ENCODE results near the gene ITSN1. TPM values are rescaled to one million over a fixed set of nuclear protein-coding genes. Genes with fewer than 3 reads are reported as not detected.
"Not testable (repeated sequence)": the region's sequence is repeated elsewhere in the genome, so short reads cannot be mapped to it uniquely, and the experiment has no call there.

The ITSN1 gene
- total RNA-seq, 2 donors from 2014 or later, result 3.8 to 4.3 TPM

GRCh38 chr21:33703750-33704606 lies 61.7 kb downstream of the ITSN1 start:
- no peak overlapping the region for H3K4me3 Mint-ChIP-seq
- no peaks in the 10 kb centered on the region for H3K9me3 Mint-ChIP-seq

GRCh38 chr21:33707846-33708245 lies 65.5 kb downstream of the ITSN1 start:
- Mint-ChIP-seq H3K36me3 (ENCODE audit: low read depth) (no peaks in the 10 kb centered on the region), H3K4me1 (no peaks in the 10 kb centered on the region), H3K4me3 (no peak overlapping the region), H3K27ac (no peak overlapping the region), H3K9me3 (peaks cover 5% of the 10 kb centered on the region), H3K27me3 (peaks cover 3% of the 10 kb centered on the region)
- no peak for ATAC-seq (replicated peaks)

More at GRCh38 chr21:33703750-33704606, 61.7 kb downstream of the ITSN1 start:
- H3K4me1 Mint-ChIP-seq, result no peaks in the 10 kb centered on the region
- no peak for ATAC-seq (replicated peaks)
- no peaks in the 10 kb centered on the region for H3K27me3 Mint-ChIP-seq
- H3K36me3 Mint-ChIP-seq (ENCODE audit: low read depth), result no peaks in the 10 kb centered on the region
- no peak overlapping the region for H3K27ac Mint-ChIP-seq

- peaks cover 3% of the 10 kb centered on the region for H3K27me3 Mint-ChIP-seq
- ATAC-seq (replicated peaks), result no peak
- peaks cover 5% of the 10 kb centered on the region for H3K9me3 Mint-ChIP-seq
- H3K4me1 Mint-ChIP-seq, result no peaks in the 10 kb centered on the region
- no peaks in the 10 kb centered on the region for H3K36me3 Mint-ChIP-seq (ENCODE audit: low read depth)
- H3K27ac Mint-ChIP-seq, result no peak overlapping the region
- H3K4me3 Mint-ChIP-seq, result no peak overlapping the region
Measured at GRCh38 chr21:33708874-33709273, 66.6 kb downstream of the ITSN1 start.

- Mint-ChIP-seq H3K27me3 (peaks cover 7% of the 10 kb centered on the region), H3K36me3 (ENCODE audit: low read depth) (no peaks in the 10 kb centered on the region), H3K4me1 (no peaks in the 10 kb centered on the region), H3K27ac (no peak overlapping the region), H3K9me3 (peaks cover 5% of the 10 kb centered on the region), H3K4me3 (no peak overlapping the region)
- ATAC-seq (replicated peaks), result no peak
Measured at GRCh38 chr21:33712022-33712803, 69.9 kb downstream of the ITSN1 start.

- Mint-ChIP-seq H3K4me1 (no peaks in the 10 kb centered on the region), H3K27ac (no peak overlapping the region), H3K9me3 (no peaks in the 10 kb centered on the region), H3K36me3 (ENCODE audit: low read depth) (no peaks in the 10 kb centered on the region), H3K27me3 (no peaks in the 10 kb centered on the region), H3K4me3 (no peak overlapping the region)
- no peak for ATAC-seq (replicated peaks)
Measured at GRCh38 chr21:33721081-33721480, 78.8 kb downstream of the ITSN1 start.

GRCh38 chr21:33729139-33729538 lies 86.8 kb downstream of the ITSN1 start:
- H3K4me1 Mint-ChIP-seq, H3K27ac Mint-ChIP-seq: not testable (repeated sequence)

GRCh38 chr21:33729641-33730040 lies 87.3 kb downstream of the ITSN1 start:
- ATAC-seq (replicated peaks), result no peak
- Mint-ChIP-seq H3K36me3 (ENCODE audit: low read depth) (no peaks in the 10 kb centered on the region), H3K9me3 (no peaks in the 10 kb centered on the region), H3K4me1 (no peaks in the 10 kb centered on the region), H3K27ac (no peak overlapping the region), H3K4me3 (no peak overlapping the region), H3K27me3 (no peaks in the 10 kb centered on the region)

More at GRCh38 chr21:33729139-33729538, 86.8 kb downstream of the ITSN1 start:
- not testable (repeated sequence) for H3K9me3 Mint-ChIP-seq; H3K27me3 Mint-ChIP-seq; H3K4me3 Mint-ChIP-seq; H3K36me3 Mint-ChIP-seq (ENCODE audit: low read depth); ATAC-seq (replicated peaks)

- Mint-ChIP-seq H3K27ac (no peak overlapping the region), H3K36me3 (ENCODE audit: low read depth) (no peaks in the 10 kb centered on the region), H3K4me1 (no peaks in the 10 kb centered on the region), H3K4me3 (no peak overlapping the region), H3K9me3 (no peaks in the 10 kb centered on the region), H3K27me3 (no peaks in the 10 kb centered on the region)
- no peak for ATAC-seq (replicated peaks)
Measured at GRCh38 chr21:33731447-33731846, 89.1 kb downstream of the ITSN1 start.

- H3K27ac Mint-ChIP-seq, result no peak overlapping the region
- H3K27me3 Mint-ChIP-seq, result no peaks in the 10 kb centered on the region
- no peaks in the 10 kb centered on the region for H3K36me3 Mint-ChIP-seq (ENCODE audit: low read depth)
- no peak overlapping the region for H3K4me3 Mint-ChIP-seq
- no peaks in the 10 kb centered on the region for H3K4me1 Mint-ChIP-seq
- no peaks in the 10 kb centered on the region for H3K9me3 Mint-ChIP-seq
- no peak for ATAC-seq (replicated peaks)
Measured at GRCh38 chr21:33732038-33732437, 89.7 kb downstream of the ITSN1 start.

- Mint-ChIP-seq H3K27me3 (no peaks in the 10 kb centered on the region), H3K9me3 (no peaks in the 10 kb centered on the region), H3K27ac (no peak overlapping the region), H3K4me1 (no peaks in the 10 kb centered on the region), H3K4me3 (no peak overlapping the region), H3K36me3 (ENCODE audit: low read depth) (no peaks in the 10 kb centered on the region)
- ATAC-seq (replicated peaks), result no peak
Measured at GRCh38 chr21:33733601-33734000, 91.3 kb downstream of the ITSN1 start.

GRCh38 chr21:33734291-33734690 lies 92.0 kb downstream of the ITSN1 start:
- H3K4me3 Mint-ChIP-seq, result no peak overlapping the region
- no peaks in the 10 kb centered on the region for H3K36me3 Mint-ChIP-seq (ENCODE audit: low read depth)
- no peaks in the 10 kb centered on the region for H3K27me3 Mint-ChIP-seq
- H3K4me1 Mint-ChIP-seq, result no peaks in the 10 kb centered on the region
- H3K27ac Mint-ChIP-seq, result no peak overlapping the region
- ATAC-seq (replicated peaks), result no peak
- H3K9me3 Mint-ChIP-seq, result no peaks in the 10 kb centered on the region

- ATAC-seq (replicated peaks), result no peak
- H3K9me3 Mint-ChIP-seq, result no peaks in the 10 kb centered on the region
- H3K27ac Mint-ChIP-seq, result no peak overlapping the region
- no peaks in the 10 kb centered on the region for H3K4me1 Mint-ChIP-seq
- no peaks in the 10 kb centered on the region for H3K27me3 Mint-ChIP-seq
- no peak overlapping the region for H3K4me3 Mint-ChIP-seq
- H3K36me3 Mint-ChIP-seq (ENCODE audit: low read depth), result no peaks in the 10 kb centered on the region
Measured at GRCh38 chr21:33734818-33735217, 92.5 kb downstream of the ITSN1 start.

- H3K4me1 Mint-ChIP-seq, result no peaks in the 10 kb centered on the region
- H3K9me3 Mint-ChIP-seq, result no peaks in the 10 kb centered on the region
- ATAC-seq (replicated peaks), result no peak
- H3K36me3 Mint-ChIP-seq (ENCODE audit: low read depth), result no peaks in the 10 kb centered on the region
- H3K27me3 Mint-ChIP-seq, result no peaks in the 10 kb centered on the region
- no peak overlapping the region for H3K27ac Mint-ChIP-seq
- no peak overlapping the region for H3K4me3 Mint-ChIP-seq
Measured at GRCh38 chr21:33736569-33736968, 94.3 kb downstream of the ITSN1 start.

- ATAC-seq (replicated peaks), result no peak
- Mint-ChIP-seq H3K9me3 (no peaks in the 10 kb centered on the region), H3K4me3 (no peak overlapping the region), H3K27me3 (peaks cover 4% of the 10 kb centered on the region), H3K27ac (no peak overlapping the region), H3K36me3 (ENCODE audit: low read depth) (no peaks in the 10 kb centered on the region), H3K4me1 (no peaks in the 10 kb centered on the region)
Measured at GRCh38 chr21:33739701-33740100, 97.4 kb downstream of the ITSN1 start.

- no peak for ATAC-seq (replicated peaks)
- Mint-ChIP-seq H3K4me1 (no peaks in the 10 kb centered on the region), H3K9me3 (peaks cover 6% of the 10 kb centered on the region), H3K36me3 (ENCODE audit: low read depth) (no peaks in the 10 kb centered on the region), H3K27ac (no peak overlapping the region), H3K27me3 (peaks cover 4% of the 10 kb centered on the region), H3K4me3 (no peak overlapping the region)
Measured at GRCh38 chr21:33747420-33747819, 105.1 kb downstream of the ITSN1 start.
